ENCODE data around the gene CALY. TPM values are rescaled to one million over a fixed set of nuclear protein-coding genes. Genes with fewer than 3 reads are reported as not detected.

CALY gene
- total RNA-seq, 1 donor from 2014 or later, result not detected

- DNase-seq (ENCODE audit: low spot score), result no peak
- intact Hi-C loops (cut with DNase I), result no loop called here
Measured at GRCh38 chr10:133354672-133355240, 18.1 kb upstream of the CALY start.

GRCh38 chr10:133353988-133354605 lies 17.4 kb upstream of the CALY start:
- intact Hi-C loops (cut with DNase I), result no loop called here
- DNase-seq (ENCODE audit: low spot score), result no peak

GRCh38 chr10:133353202-133353959 lies 16.7 kb upstream of the CALY start:
- intact Hi-C loops (cut with DNase I), result no loop called here
- no peak for DNase-seq (ENCODE audit: low spot score)

- intact Hi-C loops (cut with DNase I), result no loop called here
- no peak for DNase-seq (ENCODE audit: low spot score)
Measured at GRCh38 chr10:133351408-133352318, 15.0 kb upstream of the CALY start.

- intact Hi-C loops (cut with DNase I), result no loop called here
- no peak for DNase-seq (ENCODE audit: low spot score)
Measured at GRCh38 chr10:133350950-133351329, 14.2 kb upstream of the CALY start.

GRCh38 chr10:133350283-133350949 lies 13.7 kb upstream of the CALY start:
- DNase-seq (ENCODE audit: low spot score), result no peak
- intact Hi-C loops (cut with DNase I), result no loop called here

GRCh38 chr10:133349577-133350011 lies 12.9 kb upstream of the CALY start:
- DNase-seq (ENCODE audit: low spot score), result no peak
- intact Hi-C loops (cut with DNase I), result no loop called here

- no peak for DNase-seq (ENCODE audit: low spot score)
- intact Hi-C loops (cut with DNase I), result no loop called here
Measured at GRCh38 chr10:133349160-133349568, 12.5 kb upstream of the CALY start.

- DNase-seq (ENCODE audit: low spot score), result no peak
- intact Hi-C loops (cut with DNase I), result no loop called here
Measured at GRCh38 chr10:133347710-133348517, 11.2 kb upstream of the CALY start.

- intact Hi-C loops (cut with DNase I), result no loop called here
- no peak for DNase-seq (ENCODE audit: low spot score)
Measured at GRCh38 chr10:133346413-133346812, 9.7 kb upstream of the CALY start.

GRCh38 chr10:133344236-133344635 lies 7.5 kb upstream of the CALY start:
- DNase-seq (ENCODE audit: low spot score), result no peak
- intact Hi-C loops (cut with DNase I), result no loop called here

GRCh38 chr10:133343558-133343957 lies 6.9 kb upstream of the CALY start:
- no peak for DNase-seq (ENCODE audit: low spot score)
- intact Hi-C loops (cut with DNase I), result no loop called here

GRCh38 chr10:133342942-133343341 lies 6.2 kb upstream of the CALY start:
- DNase-seq (ENCODE audit: low spot score), result no peak
- intact Hi-C loops (cut with DNase I), result no loop called here

GRCh38 chr10:133341983-133342382 lies 5.3 kb upstream of the CALY start:
- no peak for DNase-seq (ENCODE audit: low spot score)
- intact Hi-C loops (cut with DNase I), result no loop called here

GRCh38 chr10:133339708-133340380 lies 3.1 kb upstream of the CALY start:
- DNase-seq (ENCODE audit: low spot score), result no peak
- intact Hi-C loops (cut with DNase I), result no loop called here

GRCh38 chr10:133338080-133339071 lies 1.7 kb upstream of the CALY start:
- no peak for DNase-seq (ENCODE audit: low spot score)
- intact Hi-C loops (cut with DNase I), result no loop called here

GRCh38 chr10:133337370-133337725 lies 652 bp upstream of the CALY start:
- no peak for DNase-seq (ENCODE audit: low spot score)
- intact Hi-C loops (cut with DNase I), result no loop called here
